Measurements from ENCODE around the gene HNRNPF.

Gene HNRNPF

GRCh38 chr10:43375401-43376020 is 33.5 kb downstream of the HNRNPF start:
- DNase-seq = no peak

GRCh38 chr10:43374194-43374593 is 34.8 kb downstream of the HNRNPF start:
- DNase-seq = no peak

- DNase-seq = no peak
These were observed 35.5 kb downstream of the HNRNPF start for GRCh38 chr10:43373461-43373860.

- DNase-seq = no peak
These were observed 36.1 kb downstream of the HNRNPF start for GRCh38 chr10:43372765-43373361.

GRCh38 chr10:43371418-43371817 is 37.6 kb downstream of the HNRNPF start, which contains the start of gene FXYD4:
TSS of gene FXYD4 (plus strand) at chr10:43371636. CDS start at chr10:43373747, 2,111 bp downstream.
- no peak for DNase-seq

GRCh38 chr10:43370671-43371215 is 38.2 kb downstream of the HNRNPF start:
- DNase-seq = no peak

GRCh38 chr10:43369921-43370320 is 39.1 kb downstream of the HNRNPF start:
- DNase-seq = no peak

GRCh38 chr10:43365001-43365400 is 44.0 kb downstream of the HNRNPF start:
- DNase-seq = no peak

- DNase-seq = peak; percentile 91
These were observed 46.7 kb downstream of the HNRNPF start for GRCh38 chr10:43362191-43362839.

- no peak for DNase-seq
These were observed 47.3 kb downstream of the HNRNPF start for GRCh38 chr10:43361547-43362190.

- no peak for DNase-seq
These were observed 48.9 kb downstream of the HNRNPF start for GRCh38 chr10:43360086-43360485.

GRCh38 chr10:43355749-43356371 is 53.1 kb downstream of the HNRNPF start:
- no peak for DNase-seq

- no peak for DNase-seq
These were observed 54.1 kb downstream of the HNRNPF start for GRCh38 chr10:43354879-43355380.

- DNase-seq = no peak
These were observed 54.7 kb downstream of the HNRNPF start for GRCh38 chr10:43354330-43354635.

- DNase-seq = no peak
These were observed 55.3 kb downstream of the HNRNPF start for GRCh38 chr10:43353495-43354329.

GRCh38 chr10:43352951-43353350 is 56.0 kb downstream of the HNRNPF start:
- no peak for DNase-seq

GRCh38 chr10:43351301-43351700 is 57.7 kb downstream of the HNRNPF start:
- DNase-seq = no peak

GRCh38 chr10:43350686-43351085 is 58.3 kb downstream of the HNRNPF start:
- DNase-seq = no peak

GRCh38 chr10:43350156-43350555 is 58.8 kb downstream of the HNRNPF start:
- no peak for DNase-seq

- DNase-seq = peak; percentile 40
These were observed 60.3 kb downstream of the HNRNPF start for GRCh38 chr10:43348511-43349312.

- no peak for DNase-seq
These were observed 61.0 kb downstream of the HNRNPF start for GRCh38 chr10:43347997-43348396.

Measured in NCI-H2171 treated with DMSO at 0.1 percent for 48 hours (cell line).